ENCODE results near the gene STRIP1. TPM values are rescaled to one million over a fixed set of nuclear protein-coding genes. Genes with fewer than 3 reads are reported as not detected.
A peak's percentile ranks its signal among the peaks of the same experiment; 100 is the strongest.

STRIP1 gene
- total RNA-seq, 1 donor from 2014 or later = 69.1 TPM

DNA sequence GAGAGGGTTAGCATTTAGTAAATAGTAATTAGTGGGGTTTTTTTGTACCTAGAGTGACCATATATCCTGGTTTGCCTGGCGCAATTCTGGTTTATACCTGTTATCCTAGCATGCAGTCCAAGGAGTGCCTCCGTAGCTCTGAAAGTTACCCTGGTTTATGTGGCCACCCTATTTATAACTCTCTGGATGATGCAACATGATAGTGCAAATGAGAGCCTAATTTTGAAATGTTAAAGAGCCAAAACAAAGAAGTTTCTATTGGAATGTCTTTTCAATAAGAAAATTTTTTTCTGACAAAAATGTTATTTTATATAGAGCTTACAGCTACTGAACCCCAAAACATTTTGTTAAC is 44.1 kb upstream of the STRIP1 start:
- Mint-ChIP-seq H3K27me3 (ENCODE audit: low read depth) (no peaks in the 10 kb centered on the region), H3K9me3 (no peaks in the 10 kb centered on the region), H3K27ac (ENCODE audit: unreplicated experiment) (no peak overlapping the region), H3K4me3 (no peak overlapping the region), H3K36me3 (ENCODE audit: low read depth) (peaks cover 13% of the 10 kb centered on the region), H3K4me1 (peaks cover 45% of the 10 kb centered on the region)
- no peak for DNase-seq (ENCODE audit: low read depth, low spot score)
- TF ChIP-seq, protein P1, sequence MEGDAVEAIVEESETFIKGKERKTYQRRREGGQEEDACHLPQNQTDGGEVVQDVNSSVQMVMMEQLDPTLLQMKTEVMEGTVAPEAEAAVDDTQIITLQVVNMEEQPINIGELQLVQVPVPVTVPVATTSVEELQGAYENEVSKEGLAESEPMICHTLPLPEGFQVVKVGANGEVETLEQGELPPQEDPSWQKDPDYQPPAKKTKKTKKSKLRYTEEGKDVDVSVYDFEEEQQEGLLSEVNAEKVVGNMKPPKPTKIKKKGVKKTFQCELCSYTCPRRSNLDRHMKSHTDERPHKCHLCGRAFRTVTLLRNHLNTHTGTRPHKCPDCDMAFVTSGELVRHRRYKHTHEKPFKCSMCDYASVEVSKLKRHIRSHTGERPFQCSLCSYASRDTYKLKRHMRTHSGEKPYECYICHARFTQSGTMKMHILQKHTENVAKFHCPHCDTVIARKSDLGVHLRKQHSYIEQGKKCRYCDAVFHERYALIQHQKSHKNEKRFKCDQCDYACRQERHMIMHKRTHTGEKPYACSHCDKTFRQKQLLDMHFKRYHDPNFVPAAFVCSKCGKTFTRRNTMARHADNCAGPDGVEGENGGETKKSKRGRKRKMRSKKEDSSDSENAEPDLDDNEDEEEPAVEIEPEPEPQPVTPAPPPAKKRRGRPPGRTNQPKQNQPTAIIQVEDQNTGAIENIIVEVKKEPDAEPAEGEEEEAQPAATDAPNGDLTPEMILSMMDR (conservative IDR thresholded peaks at IDR 0.05) = no peak

DNA sequence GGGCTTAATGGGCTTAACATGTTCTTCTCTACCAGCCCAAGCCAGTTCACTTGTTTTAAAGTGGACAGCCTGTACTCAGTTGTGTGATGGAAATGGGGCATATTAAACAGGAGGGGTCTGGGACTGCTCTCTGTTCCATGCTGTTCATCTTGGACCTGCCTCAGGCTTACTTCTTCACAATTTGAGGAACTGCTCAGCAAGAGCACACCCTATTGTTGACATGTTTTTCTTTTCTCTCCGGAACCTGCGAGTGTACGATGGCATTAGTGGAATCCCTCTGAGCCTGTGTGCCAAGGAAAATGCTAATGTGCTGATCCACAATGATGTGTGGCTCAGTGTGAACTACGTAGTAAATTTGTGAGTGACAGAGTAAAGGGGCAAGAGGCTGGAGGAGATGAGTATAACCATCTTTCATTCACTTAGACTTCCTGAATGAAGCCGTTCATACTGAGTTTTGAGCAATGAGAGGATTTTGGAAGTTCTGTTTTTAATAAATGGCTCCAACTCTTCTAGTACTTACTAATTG is 43.0 kb upstream of the STRIP1 start:
- Mint-ChIP-seq H3K27me3 (ENCODE audit: low read depth) (no peaks in the 10 kb centered on the region), H3K27ac (ENCODE audit: unreplicated experiment) (no peak overlapping the region), H3K4me1 (peaks cover 37% of the 10 kb centered on the region), H3K36me3 (ENCODE audit: low read depth) (peaks cover 13% of the 10 kb centered on the region), H3K4me3 (peak overlapping the region; percentile 24), H3K9me3 (no peaks in the 10 kb centered on the region)
- DNase-seq (ENCODE audit: low read depth, low spot score) = no peak
- TF ChIP-seq, protein P1 (conservative IDR thresholded peaks at IDR 0.05) = no peak

DNA sequence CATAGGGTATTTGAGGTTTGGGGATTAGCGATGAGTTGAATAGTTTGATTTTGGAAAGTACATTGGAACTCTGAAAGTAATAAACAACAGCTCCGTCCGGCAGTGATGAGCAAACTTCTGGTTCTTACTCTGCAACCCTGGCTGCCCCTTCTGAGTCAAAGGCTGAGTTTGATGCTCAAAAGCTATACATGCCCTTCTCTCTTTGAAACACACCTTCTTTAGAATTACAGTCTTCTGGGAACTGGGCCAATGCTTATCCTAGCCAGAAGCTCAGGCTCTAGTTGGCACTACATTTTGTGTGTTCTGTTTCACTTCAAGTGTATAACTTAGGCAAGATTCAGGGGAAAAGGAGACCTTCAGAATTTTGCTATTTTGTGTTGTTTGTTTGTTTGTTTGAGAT is 40.5 kb upstream of the STRIP1 start:
- Mint-ChIP-seq H3K9me3 (no peaks in the 10 kb centered on the region), H3K36me3 (ENCODE audit: low read depth) (peaks cover 5% of the 10 kb centered on the region), H3K27ac (ENCODE audit: unreplicated experiment) (no peak overlapping the region), H3K27me3 (ENCODE audit: low read depth) (no peaks in the 10 kb centered on the region), H3K4me1 (peaks cover 25% of the 10 kb centered on the region), H3K4me3 (no peak overlapping the region)
- TF ChIP-seq, protein P1 (conservative IDR thresholded peaks at IDR 0.05) = no peak
- DNase-seq (ENCODE audit: low read depth, low spot score) = no peak

DNA sequence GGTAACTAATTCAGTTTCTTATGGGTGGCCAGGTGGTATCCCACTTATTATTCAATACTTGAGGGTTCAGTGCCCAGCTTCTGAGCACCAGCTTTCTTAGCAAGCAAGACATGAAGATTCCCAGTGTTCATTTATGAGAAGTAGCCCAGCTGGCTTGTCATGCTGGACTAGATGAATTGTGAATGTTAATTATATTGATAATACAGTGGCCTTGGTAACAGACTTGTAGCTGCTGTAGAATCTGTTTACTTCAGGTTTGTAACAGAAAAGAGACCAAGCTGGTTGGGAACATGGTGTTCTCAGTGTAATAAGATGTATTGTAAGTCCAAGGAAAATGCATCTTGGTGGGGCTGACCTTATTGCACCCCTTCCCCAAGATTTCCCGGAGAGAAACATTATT is 39.8 kb upstream of the STRIP1 start:
- H3K36me3 Mint-ChIP-seq (ENCODE audit: low read depth) = peaks cover 5% of the 10 kb centered on the region
- H3K27me3 Mint-ChIP-seq (ENCODE audit: low read depth) = no peaks in the 10 kb centered on the region
- no peak overlapping the region for H3K27ac Mint-ChIP-seq (ENCODE audit: unreplicated experiment)
- TF ChIP-seq, protein P1 (conservative IDR thresholded peaks at IDR 0.05) = no peak
- no peak overlapping the region for H3K4me3 Mint-ChIP-seq
- DNase-seq (ENCODE audit: low read depth, low spot score) = no peak
- peaks cover 23% of the 10 kb centered on the region for H3K4me1 Mint-ChIP-seq
- H3K9me3 Mint-ChIP-seq = no peaks in the 10 kb centered on the region

DNA sequence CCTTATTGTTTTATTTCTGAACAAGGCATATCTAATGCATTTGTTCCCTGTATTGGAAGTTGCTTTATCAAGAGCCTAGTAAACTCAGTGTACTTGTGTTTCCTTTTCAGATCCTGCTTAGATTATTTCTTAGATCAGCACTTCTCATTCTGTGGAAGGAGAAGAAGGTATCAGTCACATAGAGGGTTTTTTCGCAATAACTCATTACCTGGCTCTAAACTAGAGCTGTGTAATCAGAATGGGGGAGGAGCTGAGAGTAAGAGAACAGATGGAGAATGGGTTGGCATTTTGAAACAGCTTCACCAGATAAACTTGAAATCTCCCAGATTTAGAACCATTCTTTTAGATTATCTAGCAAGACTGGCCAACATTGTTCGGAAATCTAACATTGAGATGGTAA is 38.9 kb upstream of the STRIP1 start:
- H3K27me3 Mint-ChIP-seq (ENCODE audit: low read depth) = no peaks in the 10 kb centered on the region
- H3K4me1 Mint-ChIP-seq = peaks cover 20% of the 10 kb centered on the region
- no peak overlapping the region for H3K27ac Mint-ChIP-seq (ENCODE audit: unreplicated experiment)
- H3K36me3 Mint-ChIP-seq (ENCODE audit: low read depth) = peaks cover 5% of the 10 kb centered on the region
- no peaks in the 10 kb centered on the region for H3K9me3 Mint-ChIP-seq
- DNase-seq (ENCODE audit: low read depth, low spot score) = no peak
- H3K4me3 Mint-ChIP-seq = no peak overlapping the region
- TF ChIP-seq, protein P1 (conservative IDR thresholded peaks at IDR 0.05) = no peak

DNA sequence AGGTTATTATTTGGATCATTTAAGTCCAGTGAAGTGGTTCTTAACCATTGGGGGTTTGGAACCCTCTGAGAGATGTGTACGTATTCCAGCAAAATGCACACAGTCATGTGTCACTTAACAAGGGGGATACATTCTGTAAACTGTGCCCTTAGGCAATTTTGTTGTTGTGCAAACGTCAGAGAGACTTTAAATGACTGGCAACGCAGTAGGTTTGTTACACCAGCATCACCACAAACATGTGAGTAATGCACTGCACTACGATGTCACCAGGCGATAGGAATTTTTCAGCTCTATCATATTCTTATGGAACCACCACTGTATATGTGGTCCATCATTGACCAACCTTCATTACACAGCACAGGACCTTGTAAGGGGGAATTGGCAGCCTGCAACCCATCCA is 37.9 kb upstream of the STRIP1 start:
- H3K9me3 Mint-ChIP-seq = no peaks in the 10 kb centered on the region
- no peak overlapping the region for H3K27ac Mint-ChIP-seq (ENCODE audit: unreplicated experiment)
- H3K36me3 Mint-ChIP-seq (ENCODE audit: low read depth) = peaks cover 2% of the 10 kb centered on the region
- H3K27me3 Mint-ChIP-seq (ENCODE audit: low read depth) = no peaks in the 10 kb centered on the region
- TF ChIP-seq, protein P1 (conservative IDR thresholded peaks at IDR 0.05) = no peak
- no peak for DNase-seq (ENCODE audit: low read depth, low spot score)
- peaks cover 18% of the 10 kb centered on the region for H3K4me1 Mint-ChIP-seq
- no peak overlapping the region for H3K4me3 Mint-ChIP-seq
